Tibial nerve (tissue), 3 donors: ENCODE measurements around the gene HECTD4.

Source experiments
- POLR2A ChIP-seq, 2 donors: fragments of 450-650 bp; IDR thresholded peaks; one replicate each; pipeline ENCODE4 v1.6.1; 2017; ENCODE audit warnings: antibody characterized with exemption in 2 of 2, mild to moderate bottlenecking in 2 of 2, moderate library complexity in 2 of 2
- TF ChIP-seq, protein P1 (sequence below), 5 experiments: fragments of 200-600 bp in 3 of 5; fragments of 450-650 bp in 2 of 5; sonication (generic) in 3 of 5; IDR thresholded peaks; one replicate each; pipeline ENCODE4 v1.5.1; 2016 to 2019; ENCODE audit warnings: antibody characterized with exemption in 5 of 5, mild to moderate bottlenecking in 3 of 5, moderate library complexity in 2 of 5

DNA sequence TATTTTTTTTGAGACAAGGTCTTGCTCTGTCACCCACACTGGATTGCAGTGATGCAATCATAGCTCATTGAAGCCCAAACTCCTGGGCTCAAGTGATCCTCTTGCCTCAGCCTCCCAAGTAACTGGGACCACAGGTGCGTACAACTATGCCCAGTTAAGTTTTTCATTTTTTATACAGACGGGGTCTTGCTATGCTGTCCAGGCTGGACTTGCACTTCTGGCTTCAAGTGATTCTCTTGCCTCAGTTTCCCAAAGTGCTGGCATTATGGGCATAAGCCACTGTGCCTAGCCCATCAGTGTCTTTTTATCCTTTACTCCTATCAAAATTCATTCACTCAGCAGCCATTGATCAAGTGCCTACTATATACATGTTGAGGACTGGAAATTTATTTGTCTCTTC is 45.5 kb upstream of the HECTD4 start:
- TF ChIP-seq, protein P1, sequence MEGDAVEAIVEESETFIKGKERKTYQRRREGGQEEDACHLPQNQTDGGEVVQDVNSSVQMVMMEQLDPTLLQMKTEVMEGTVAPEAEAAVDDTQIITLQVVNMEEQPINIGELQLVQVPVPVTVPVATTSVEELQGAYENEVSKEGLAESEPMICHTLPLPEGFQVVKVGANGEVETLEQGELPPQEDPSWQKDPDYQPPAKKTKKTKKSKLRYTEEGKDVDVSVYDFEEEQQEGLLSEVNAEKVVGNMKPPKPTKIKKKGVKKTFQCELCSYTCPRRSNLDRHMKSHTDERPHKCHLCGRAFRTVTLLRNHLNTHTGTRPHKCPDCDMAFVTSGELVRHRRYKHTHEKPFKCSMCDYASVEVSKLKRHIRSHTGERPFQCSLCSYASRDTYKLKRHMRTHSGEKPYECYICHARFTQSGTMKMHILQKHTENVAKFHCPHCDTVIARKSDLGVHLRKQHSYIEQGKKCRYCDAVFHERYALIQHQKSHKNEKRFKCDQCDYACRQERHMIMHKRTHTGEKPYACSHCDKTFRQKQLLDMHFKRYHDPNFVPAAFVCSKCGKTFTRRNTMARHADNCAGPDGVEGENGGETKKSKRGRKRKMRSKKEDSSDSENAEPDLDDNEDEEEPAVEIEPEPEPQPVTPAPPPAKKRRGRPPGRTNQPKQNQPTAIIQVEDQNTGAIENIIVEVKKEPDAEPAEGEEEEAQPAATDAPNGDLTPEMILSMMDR (IDR thresholded peaks at IDR 0.05): no peak
- no peak for TF ChIP-seq POLR2A (IDR thresholded peaks at IDR 0.05)
